Keratinocyte (primary cell): ENCODE results near the gene NDUFS8.

Experiments used
- CTCF ChIP-seq, 3 experiments: IDR thresholded peaks in 1 of 3; conservative IDR thresholded peaks in 1 of 3; optimal IDR thresholded peaks in 1 of 3; 2 replicates in 2 of 3; 3 replicates in 1 of 3; pipeline versions ENCODE3 to v1.5.1; 2011; ENCODE audit warnings: low read length in 3 of 3, mild to moderate bottlenecking in 3 of 3, moderate library complexity in 2 of 3, control low read depth in 1 of 3, inconsistent platforms in 1 of 3; ENCODE audit not compliant: insufficient read depth in 2 of 3; ENCODE audit errors: extremely low read depth in 1 of 3
- EZH2 ChIP-seq: IDR thresholded peaks from one replicate; pipeline ENCODE4 v1.6.1; 2012; ENCODE audit warnings: inconsistent platforms, mild to moderate bottlenecking, low read length, moderate library complexity

- TF ChIP-seq CTCF (optimal IDR thresholded peaks at IDR 0.05 in 1 of 3, IDR thresholded peaks at IDR 0.05 in 1 of 3, conservative IDR thresholded peaks at IDR 0.05 in 1 of 3; ENCODE audit: extremely low read depth in 1 of 3, insufficient read depth in 2 of 3, low read length in 3 of 3) (no peak), EZH2 (no peak)
Observed at GRCh38 chr11:68033708-68034045, 3.2 kb downstream of the NDUFS8 start.
